Smooth muscle cell of the pulmonary artery (primary cell): ENCODE data around the gene COPS3. TPM values are rescaled to one million over a fixed set of nuclear protein-coding genes. Genes with fewer than 3 reads are reported as not detected.

Experiments
- total RNA-seq: library from RNA; depleted of rRNA; stranded (reverse); fragments of >200 nt; gene quantifications from 2 replicates; pipeline ENCODE4 v1.2.3, GENCODE V29; 2014

Gene COPS3
- total RNA-seq, result 53.7 and 62.4 TPM in 2 replicates

GRCh38 chr17:17280613-17281549 is at the start of gene COPS3:
Gene COPS3, minus strand, starts transcription at chr17:17281246. Its CDS starts 60 bp downstream, at chr17:17281186.

GRCh38 chr17:17303010-17303846 is 22.2 kb upstream of the COPS3 start, which contains the start of gene NT5M:
Gene NT5M, plus strand, starts transcription at chr17:17303373. Its CDS starts 178 bp downstream, at chr17:17303551.

GRCh38 chr17:17237026-17237799 is 43.8 kb downstream of the COPS3 start, which contains the start of gene FLCN:
Gene FLCN, minus strand, starts transcription at chr17:17237168. Its CDS starts 9,031 bp downstream, at chr17:17228137.

GRCh38 chr17:17206124-17206912 is 74.7 kb downstream of the COPS3 start, which contains the start of gene PLD6:
Gene PLD6, minus strand, starts transcription at chr17:17206333. Its CDS starts 47 bp downstream, at chr17:17206286.

Other genes with a start within 250 kb of the COPS3 start
- 178 and 204 TPM in 2 replicates for gene MPRIP, start 238.8 kb downstream of the COPS3 start, total RNA-seq
- 2.4 and 5.4 TPM in 2 replicates for gene PLD6, start 74.9 kb downstream of the COPS3 start, total RNA-seq
- 66.1 and 76.5 TPM in 2 replicates for gene FLCN, start 44.1 kb downstream of the COPS3 start, total RNA-seq
- 0.86 and 1.3 TPM in 2 replicates for gene NT5M, start 22.1 kb upstream of the COPS3 start, total RNA-seq
- 8.7 and 9.4 TPM in 2 replicates for gene MED9, start 195.8 kb upstream of the COPS3 start, total RNA-seq
- 0.53 and 2.3 TPM in 2 replicates for gene RASD1, start 215.1 kb upstream of the COPS3 start, total RNA-seq